ENCODE data around the gene LDB3. TPM values are rescaled to one million over a fixed set of nuclear protein-coding genes. Genes with fewer than 3 reads are reported as not detected.
A peak's percentile ranks its signal among the peaks of the same experiment; 100 is the strongest.

Gene LDB3
- under 1 TPM; 0.66 to 0.78 TPM for total RNA-seq

GRCh38 chr10:86668297-86669165, at the start of gene LDB3:
TSS of gene LDB3 (plus strand) at chr10:86668511. CDS start at chr10:86668692, 181 bp downstream.
- DNase-seq (peak in 2 of 4 donors; percentile 45 to 50), ATAC-seq (no peak)
- Histone ChIP-seq H3K27me3 (no peaks in the 10 kb centered on the region), H3K36me3 (replicated peaks in 1 of 2; ENCODE audit: insufficient read depth in 1 of 2, low read depth in 2 of 2) (no peaks in the 10 kb centered on the region), H3K4me3 (no peak within 1 kb of the TSS), H3K27ac (peak within 1 kb of the TSS in 2 of 4 donors; percentile 24 to 29), H3K9me3 (no peaks in the 10 kb centered on the region), H3K4me1 (peaks cover 31% of the 10 kb centered on the region)
- 80 to 87% methylated on average over 19 to 22 of the region's 23 CpGs for WGBS, 2 donors
- TF ChIP-seq, protein P1, sequence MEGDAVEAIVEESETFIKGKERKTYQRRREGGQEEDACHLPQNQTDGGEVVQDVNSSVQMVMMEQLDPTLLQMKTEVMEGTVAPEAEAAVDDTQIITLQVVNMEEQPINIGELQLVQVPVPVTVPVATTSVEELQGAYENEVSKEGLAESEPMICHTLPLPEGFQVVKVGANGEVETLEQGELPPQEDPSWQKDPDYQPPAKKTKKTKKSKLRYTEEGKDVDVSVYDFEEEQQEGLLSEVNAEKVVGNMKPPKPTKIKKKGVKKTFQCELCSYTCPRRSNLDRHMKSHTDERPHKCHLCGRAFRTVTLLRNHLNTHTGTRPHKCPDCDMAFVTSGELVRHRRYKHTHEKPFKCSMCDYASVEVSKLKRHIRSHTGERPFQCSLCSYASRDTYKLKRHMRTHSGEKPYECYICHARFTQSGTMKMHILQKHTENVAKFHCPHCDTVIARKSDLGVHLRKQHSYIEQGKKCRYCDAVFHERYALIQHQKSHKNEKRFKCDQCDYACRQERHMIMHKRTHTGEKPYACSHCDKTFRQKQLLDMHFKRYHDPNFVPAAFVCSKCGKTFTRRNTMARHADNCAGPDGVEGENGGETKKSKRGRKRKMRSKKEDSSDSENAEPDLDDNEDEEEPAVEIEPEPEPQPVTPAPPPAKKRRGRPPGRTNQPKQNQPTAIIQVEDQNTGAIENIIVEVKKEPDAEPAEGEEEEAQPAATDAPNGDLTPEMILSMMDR (IDR thresholded peaks at IDR 0.05) = no peak
- no peak for TF ChIP-seq POLR2A (IDR thresholded peaks at IDR 0.05)
- intact Hi-C loops (cut with DNase I) = no loop called here

DNA sequence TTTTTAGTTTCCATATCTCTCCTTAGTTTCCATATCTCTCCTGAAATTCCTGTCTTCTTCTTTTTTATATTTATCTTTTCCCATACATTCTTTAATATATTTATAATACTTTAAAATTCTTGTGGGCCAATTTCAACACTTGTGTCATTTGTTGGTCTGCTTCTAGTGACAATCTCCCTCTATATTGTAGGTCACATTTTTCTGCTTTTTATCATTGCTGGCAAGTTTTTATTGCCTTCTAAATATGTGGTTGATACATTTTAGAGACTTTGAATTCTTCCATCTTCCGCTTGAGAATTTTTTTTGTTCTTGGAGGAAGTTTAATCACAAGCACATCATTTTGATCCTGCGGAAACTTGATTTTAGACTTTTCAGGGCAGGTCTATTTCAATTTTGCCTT, 40.0 kb upstream of the LDB3 start:
- 97 to 100% methylated on average over 2 of the region's 2 CpGs for WGBS, 2 donors
- ATAC-seq (no peak), DNase-seq (no peak)
- no peak overlapping the region for H3K27ac ChIP-seq
- TF ChIP-seq POLR2A (IDR thresholded peaks at IDR 0.05) = no peak
- TF ChIP-seq, protein P1 (IDR thresholded peaks at IDR 0.05) = no peak
- H3K27me3 ChIP-seq = no peaks in the 10 kb centered on the region
- H3K4me3 ChIP-seq = no peak overlapping the region
- H3K36me3 ChIP-seq (replicated peaks in 1 of 2; ENCODE audit: insufficient read depth in 1 of 2, low read depth in 2 of 2) = no peaks in the 10 kb centered on the region
- intact Hi-C loops (cut with DNase I) = no loop called here
- H3K4me1 ChIP-seq = peaks cover 6% of the 10 kb centered on the region
- H3K9me3 ChIP-seq = no peaks in the 10 kb centered on the region

- ATAC-seq = no peak
- WGBS, 2 donors = 22 to 30% methylated on average over 2 of the region's 2 CpGs
- DNase-seq = no peak
Observed at GRCh38 chr10:86630079-86630478, 38.2 kb upstream of the LDB3 start.

GRCh38 chr10:86632009-86632800, 36.1 kb upstream of the LDB3 start:
- intact Hi-C loops (cut with DNase I) = no loop called here
- no peaks in the 10 kb centered on the region for H3K27me3 ChIP-seq
- peaks cover 6% of the 10 kb centered on the region for H3K4me1 ChIP-seq
- no peak overlapping the region for H3K27ac ChIP-seq
- ATAC-seq = peak; percentile 27
- TF ChIP-seq POLR2A (IDR thresholded peaks at IDR 0.05) = no peak
- TF ChIP-seq, protein P1 (IDR thresholded peaks at IDR 0.05) = peak in 1 of 7 experiments; percentile 50
- no peaks in the 10 kb centered on the region for H3K9me3 ChIP-seq
- no peaks in the 10 kb centered on the region for H3K36me3 ChIP-seq (replicated peaks in 1 of 2; ENCODE audit: insufficient read depth in 1 of 2, low read depth in 2 of 2)
- peak in 2 of 4 donors; percentile 35 to 72 for DNase-seq
- 10 to 39% methylated on average over 7 to 49 of the region's 49 CpGs for WGBS, 2 donors
- H3K4me3 ChIP-seq = no peak overlapping the region

More at GRCh38 chr10:86630079-86630478, 38.2 kb upstream of the LDB3 start:
- H3K4me1 ChIP-seq = peaks cover 6% of the 10 kb centered on the region
- H3K27me3 ChIP-seq = no peaks in the 10 kb centered on the region
- H3K9me3 ChIP-seq = no peaks in the 10 kb centered on the region
- intact Hi-C loops (cut with DNase I) = no loop called here
- TF ChIP-seq, protein P1 (IDR thresholded peaks at IDR 0.05) = no peak
- TF ChIP-seq POLR2A (IDR thresholded peaks at IDR 0.05) = no peak
- no peaks in the 10 kb centered on the region for H3K36me3 ChIP-seq (replicated peaks in 1 of 2; ENCODE audit: insufficient read depth in 1 of 2, low read depth in 2 of 2)
- no peak overlapping the region for H3K27ac ChIP-seq
- H3K4me3 ChIP-seq = no peak overlapping the region
